ENCODE data around the gene PHACTR1.

- TF ChIP-seq PAX5 (IDR thresholded peaks at IDR 0.05; ENCODE audit: insufficient read depth, low read length, severe bottlenecking) (no peak), POLR2A (IDR thresholded peaks at IDR 0.05; ENCODE audit: low read depth, low read length) (no peak), SPI1 (IDR thresholded peaks at IDR 0.05; ENCODE audit: low read depth, low read length) (no peak), POLR2AphosphoS5 (IDR thresholded peaks at IDR 0.05; ENCODE audit: low read depth, low read length) (no peak), TAF1 (IDR thresholded peaks at IDR 0.05; ENCODE audit: low read depth, low read length) (no peak), POU2F2 (IDR thresholded peaks at IDR 0.05; ENCODE audit: low read depth, low read length) (no peak)
These were observed 329.1 kb downstream of the PHACTR1 start for GRCh38 chr6:13045676-13046075.

Data from GM12891 (cell line).